ENCODE results near the gene FAM13A. TPM values are rescaled to one million over a fixed set of nuclear protein-coding genes. Genes with fewer than 3 reads are reported as not detected.
A peak's percentile ranks its signal among the peaks of the same experiment; 100 is the strongest.
"Not testable (repeated sequence)": the region's sequence is repeated elsewhere in the genome, so short reads cannot be mapped to it uniquely, and the experiment has no call there.

The FAM13A gene
- total RNA-seq, 2 experiments from 2014 or later, result 10.5 TPM

- Mint-ChIP-seq H3K4me1 (no peaks in the 10 kb centered on the region), H3K9me3 (no peaks in the 10 kb centered on the region), H3K27me3 (peaks cover 3% of the 10 kb centered on the region), H3K4me3 (no peak overlapping the region), H3K36me3 (no peaks in the 10 kb centered on the region), H3K27ac (no peak overlapping the region)
- DNase-seq, result no peak
- ATAC-seq (ENCODE audit: low read depth), result peak; percentile 88
- POLR2A ChIA-PET, result interaction anchor here (1.3 kb wide), 1 partner anchor 497 kb away, joined by 3 read pairs; no protein-coding TSS in a partner anchor
Observed at GRCh38 chr4:89024051-89024675, 32.8 kb downstream of the FAM13A start.

- no peak overlapping the region for H3K27ac Mint-ChIP-seq
- no peak for ATAC-seq (ENCODE audit: low read depth)
- H3K4me1 Mint-ChIP-seq, result no peaks in the 10 kb centered on the region
- no peaks in the 10 kb centered on the region for H3K9me3 Mint-ChIP-seq
- no peak overlapping the region for H3K4me3 Mint-ChIP-seq
- POLR2A ChIA-PET, result interaction anchor here (1.3 kb wide), 1 partner anchor 496 kb away, joined by 3 read pairs; no protein-coding TSS in a partner anchor
- no peaks in the 10 kb centered on the region for H3K27me3 Mint-ChIP-seq
- DNase-seq, result no peak
- no peaks in the 10 kb centered on the region for H3K36me3 Mint-ChIP-seq
Observed at GRCh38 chr4:89023140-89023539, 33.8 kb downstream of the FAM13A start.

DNA sequence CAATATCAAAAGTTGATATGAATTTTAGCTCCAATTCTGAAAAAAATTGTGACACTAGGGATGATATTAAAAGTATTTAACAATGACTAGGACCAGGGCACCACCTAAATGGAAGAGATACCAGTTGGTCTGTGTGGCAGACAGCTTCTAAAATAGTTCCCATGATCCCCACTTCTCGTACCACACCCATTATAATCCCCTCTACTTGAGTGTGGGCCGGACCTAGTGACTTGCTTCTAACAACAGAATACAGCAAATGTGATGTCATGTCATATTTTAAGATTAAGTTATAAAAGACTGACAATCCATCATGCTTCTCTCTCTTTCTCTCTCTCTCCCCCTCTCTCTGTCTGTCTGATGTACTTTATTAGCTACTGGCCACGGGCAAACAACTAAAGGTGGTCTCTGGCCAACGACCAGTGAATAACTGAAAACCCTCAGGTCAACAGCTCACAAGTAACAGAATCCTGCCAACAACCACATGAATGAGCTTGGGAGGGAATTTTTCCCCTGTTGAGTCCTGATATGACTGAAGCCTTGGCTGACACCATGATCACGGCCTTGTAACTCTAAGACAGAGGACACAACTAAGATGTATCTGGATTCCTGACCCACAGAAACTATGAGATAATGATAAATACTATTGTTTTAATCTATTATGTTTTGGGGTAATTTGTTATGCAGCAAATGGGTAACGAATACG, 34.4 kb downstream of the FAM13A start:
- Mint-ChIP-seq H3K4me1 (no peaks in the 10 kb centered on the region), H3K36me3 (no peaks in the 10 kb centered on the region), H3K9me3 (no peaks in the 10 kb centered on the region), H3K4me3 (no peak overlapping the region), H3K27ac (no peak overlapping the region), H3K27me3 (no peaks in the 10 kb centered on the region)
- POLR2A ChIA-PET, result interaction anchor here (0.6 kb wide), 1 partner anchor 165 kb away, joined by 4 read pairs; no protein-coding TSS in a partner anchor
- DNase-seq (no peak), ATAC-seq (ENCODE audit: low read depth) (no peak)

DNA sequence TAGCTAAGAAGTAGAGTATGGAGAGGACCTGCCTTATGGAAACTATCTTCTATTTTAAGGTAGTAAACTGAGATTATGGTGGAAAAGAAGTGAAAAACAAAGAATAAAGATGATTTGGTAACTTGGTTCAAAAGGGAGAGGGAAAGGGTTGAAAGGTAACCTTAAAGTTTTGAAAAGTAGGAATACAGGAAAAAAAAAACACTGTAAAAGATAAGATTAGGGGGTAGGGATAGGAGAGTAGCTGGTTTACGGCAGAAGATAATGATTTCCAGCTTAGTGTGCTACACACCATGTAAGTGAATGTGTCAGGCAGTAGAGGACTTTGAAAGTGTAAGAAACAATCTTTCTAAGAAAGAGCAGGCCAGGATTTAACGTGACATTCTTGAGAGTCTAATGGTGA, 35.3 kb downstream of the FAM13A start:
- ATAC-seq (ENCODE audit: low read depth) (no peak), DNase-seq (no peak)
- H3K4me3 Mint-ChIP-seq, result no peak overlapping the region
- no peaks in the 10 kb centered on the region for H3K27me3 Mint-ChIP-seq
- no peaks in the 10 kb centered on the region for H3K4me1 Mint-ChIP-seq
- H3K36me3 Mint-ChIP-seq, result no peaks in the 10 kb centered on the region
- no peaks in the 10 kb centered on the region for H3K9me3 Mint-ChIP-seq
- POLR2A ChIA-PET, result interaction anchor here (0.6 kb wide), 1 partner anchor 164 kb away, joined by 4 read pairs; no protein-coding TSS in a partner anchor
- no peak overlapping the region for H3K27ac Mint-ChIP-seq

DNA sequence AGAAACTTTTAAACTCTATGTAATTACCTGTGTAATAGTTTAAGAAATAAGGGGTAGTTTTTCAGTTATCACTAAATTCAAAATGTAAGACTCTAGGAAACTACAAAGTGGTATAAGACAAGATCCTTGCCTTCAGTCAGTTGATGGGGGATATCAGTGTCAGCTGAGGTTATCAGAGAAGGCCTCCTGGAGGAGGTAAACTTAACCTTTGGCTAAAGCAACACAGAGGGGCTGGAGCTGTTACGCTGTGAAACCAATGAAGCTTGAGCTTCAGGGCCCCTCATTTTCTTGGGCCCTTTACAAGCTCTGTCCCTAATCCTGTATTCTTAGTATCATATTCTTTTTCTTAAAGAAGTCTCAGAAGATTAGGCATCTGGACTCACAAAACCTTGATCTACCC, 35.9 kb downstream of the FAM13A start:
- DNase-seq, result no peak
- POLR2A ChIA-PET, result no interaction called here
- no peak overlapping the region for H3K27ac Mint-ChIP-seq
- no peaks in the 10 kb centered on the region for H3K4me1 Mint-ChIP-seq
- H3K27me3 Mint-ChIP-seq, result no peaks in the 10 kb centered on the region
- no peak for ATAC-seq (ENCODE audit: low read depth)
- H3K36me3 Mint-ChIP-seq, result no peaks in the 10 kb centered on the region
- H3K9me3 Mint-ChIP-seq, result no peaks in the 10 kb centered on the region
- H3K4me3 Mint-ChIP-seq, result no peak overlapping the region

- DNase-seq; ATAC-seq (ENCODE audit: low read depth); H3K27me3 Mint-ChIP-seq; H3K4me3 Mint-ChIP-seq; POLR2A ChIA-PET; H3K4me1 Mint-ChIP-seq; H3K9me3 Mint-ChIP-seq; H3K36me3 Mint-ChIP-seq; H3K27ac Mint-ChIP-seq: not testable (repeated sequence)
Observed at GRCh38 chr4:89014897-89015296, 42.1 kb downstream of the FAM13A start.

- POLR2A ChIA-PET, result no interaction called here
- Mint-ChIP-seq H3K27ac (no peak overlapping the region), H3K27me3 (peaks cover 2% of the 10 kb centered on the region), H3K9me3 (peaks cover 6% of the 10 kb centered on the region), H3K36me3 (peaks cover 2% of the 10 kb centered on the region), H3K4me1 (no peaks in the 10 kb centered on the region), H3K4me3 (no peak overlapping the region)
- ATAC-seq (ENCODE audit: low read depth) (no peak), DNase-seq (no peak)
Observed at GRCh38 chr4:89009761-89010369, 47.1 kb downstream of the FAM13A start.

DNA sequence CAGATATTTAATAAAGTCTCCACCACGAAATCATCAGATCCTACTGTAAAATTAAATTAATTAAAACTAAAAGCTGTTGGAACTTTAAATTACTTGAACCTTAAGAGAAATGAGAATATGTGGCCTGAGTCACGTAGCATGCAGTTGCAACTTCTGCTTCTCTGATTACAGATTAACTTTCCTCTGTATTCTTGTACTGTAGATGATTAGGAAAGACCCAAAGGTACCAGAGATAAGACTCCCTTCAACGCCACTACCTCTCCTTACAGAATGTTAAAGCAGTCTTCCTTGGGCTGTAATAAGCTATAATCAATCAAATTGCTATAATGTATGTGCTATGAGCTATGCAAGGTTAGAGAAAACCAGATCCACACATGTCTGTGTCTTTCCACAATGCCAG, 47.9 kb downstream of the FAM13A start:
- DNase-seq (no peak), ATAC-seq (ENCODE audit: low read depth) (no peak)
- Mint-ChIP-seq H3K36me3 (no peaks in the 10 kb centered on the region), H3K4me3 (no peak overlapping the region), H3K9me3 (peaks cover 2% of the 10 kb centered on the region), H3K27ac (no peak overlapping the region), H3K27me3 (peaks cover 2% of the 10 kb centered on the region), H3K4me1 (no peaks in the 10 kb centered on the region)
- POLR2A ChIA-PET, result no interaction called here

DNA sequence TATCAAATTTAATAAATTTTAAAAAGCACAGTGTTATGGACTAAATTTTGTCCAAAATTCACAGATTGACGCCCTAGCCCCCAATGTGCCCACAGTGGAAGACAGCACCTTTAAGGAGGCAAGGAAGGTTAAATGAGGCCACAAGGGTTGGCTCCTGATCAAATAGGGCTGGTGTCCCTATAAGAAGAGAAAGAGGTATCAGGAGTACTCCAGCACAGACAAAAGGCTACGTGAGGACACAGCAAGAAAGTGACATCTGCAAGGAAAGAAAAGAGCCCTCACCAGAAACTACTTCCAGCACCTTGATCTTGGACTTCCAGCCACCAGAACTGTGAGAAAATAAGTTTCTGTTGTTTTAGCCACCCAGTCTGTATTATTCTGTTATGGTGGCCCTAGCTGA, 48.8 kb downstream of the FAM13A start:
- POLR2A ChIA-PET, result no interaction called here
- no peak overlapping the region for H3K4me3 Mint-ChIP-seq
- H3K4me1 Mint-ChIP-seq, result no peaks in the 10 kb centered on the region
- no peaks in the 10 kb centered on the region for H3K36me3 Mint-ChIP-seq
- H3K27ac Mint-ChIP-seq, result no peak overlapping the region
- ATAC-seq (ENCODE audit: low read depth) (no peak), DNase-seq (no peak)
- peaks cover 2% of the 10 kb centered on the region for H3K27me3 Mint-ChIP-seq
- peaks cover 2% of the 10 kb centered on the region for H3K9me3 Mint-ChIP-seq

DNA sequence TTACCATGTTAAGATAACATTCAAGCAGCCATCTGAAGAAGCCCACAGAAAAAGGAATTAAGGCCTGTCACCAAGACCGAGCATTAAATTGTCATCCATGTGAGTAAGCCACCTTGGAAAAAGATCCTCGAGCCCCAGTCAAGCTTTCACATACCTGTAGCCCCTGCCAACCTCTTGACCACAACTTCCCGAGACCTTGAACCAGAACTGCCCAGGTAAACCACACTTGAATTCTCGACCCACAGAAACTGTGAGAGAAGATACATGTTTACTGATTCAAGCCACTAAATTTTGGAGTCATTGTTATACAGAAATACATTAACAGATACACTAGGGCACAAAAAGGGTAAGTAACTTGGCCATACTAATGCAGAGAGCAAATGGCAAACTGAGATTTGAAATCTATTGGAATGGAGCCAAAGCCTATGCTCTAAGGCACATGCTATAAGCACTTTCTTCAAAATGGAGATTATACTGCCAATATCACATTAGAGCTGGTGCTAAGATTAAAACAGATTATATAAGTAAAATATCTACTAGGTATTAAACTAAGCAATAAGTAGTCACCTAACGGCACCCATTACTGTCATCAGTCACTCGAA, 49.5 kb downstream of the FAM13A start:
- ATAC-seq (ENCODE audit: low read depth), result no peak
- no peak overlapping the region for H3K4me3 Mint-ChIP-seq
- POLR2A ChIA-PET, result no interaction called here
- H3K9me3 Mint-ChIP-seq, result peaks cover 2% of the 10 kb centered on the region
- H3K27ac Mint-ChIP-seq, result no peak overlapping the region
- DNase-seq, result no peak
- peaks cover 2% of the 10 kb centered on the region for H3K27me3 Mint-ChIP-seq
- H3K4me1 Mint-ChIP-seq, result no peaks in the 10 kb centered on the region
- no peaks in the 10 kb centered on the region for H3K36me3 Mint-ChIP-seq

DNA sequence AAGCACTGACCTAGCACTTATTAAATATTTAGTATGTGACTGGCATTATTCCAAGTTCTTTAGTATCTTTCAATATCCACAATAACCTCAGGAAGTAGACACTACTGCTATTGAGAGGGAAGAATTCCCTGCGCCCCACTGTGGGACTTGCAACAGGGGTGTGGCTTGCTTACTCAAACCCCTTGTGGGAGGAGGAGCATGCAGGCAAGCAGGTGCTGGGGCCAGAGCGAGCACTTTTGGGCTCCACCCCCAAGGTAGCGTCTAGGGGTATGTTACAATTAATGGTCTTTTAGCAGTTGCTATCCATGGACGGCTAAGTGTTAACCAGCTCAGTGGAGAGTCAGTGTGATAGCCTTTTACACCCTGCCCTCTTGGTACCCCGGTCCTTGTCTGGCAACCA, 50.7 kb downstream of the FAM13A start:
- Mint-ChIP-seq H3K36me3 (no peaks in the 10 kb centered on the region), H3K27me3 (peaks cover 2% of the 10 kb centered on the region), H3K4me3 (no peak overlapping the region), H3K4me1 (no peaks in the 10 kb centered on the region), H3K9me3 (peaks cover 2% of the 10 kb centered on the region), H3K27ac (no peak overlapping the region)
- POLR2A ChIA-PET, result no interaction called here
- no peak for ATAC-seq (ENCODE audit: low read depth)
- no peak for DNase-seq

GRCh38 chr4:89005066-89005465, 51.9 kb downstream of the FAM13A start:
- DNase-seq, POLR2A ChIA-PET: not testable (repeated sequence)

DNA sequence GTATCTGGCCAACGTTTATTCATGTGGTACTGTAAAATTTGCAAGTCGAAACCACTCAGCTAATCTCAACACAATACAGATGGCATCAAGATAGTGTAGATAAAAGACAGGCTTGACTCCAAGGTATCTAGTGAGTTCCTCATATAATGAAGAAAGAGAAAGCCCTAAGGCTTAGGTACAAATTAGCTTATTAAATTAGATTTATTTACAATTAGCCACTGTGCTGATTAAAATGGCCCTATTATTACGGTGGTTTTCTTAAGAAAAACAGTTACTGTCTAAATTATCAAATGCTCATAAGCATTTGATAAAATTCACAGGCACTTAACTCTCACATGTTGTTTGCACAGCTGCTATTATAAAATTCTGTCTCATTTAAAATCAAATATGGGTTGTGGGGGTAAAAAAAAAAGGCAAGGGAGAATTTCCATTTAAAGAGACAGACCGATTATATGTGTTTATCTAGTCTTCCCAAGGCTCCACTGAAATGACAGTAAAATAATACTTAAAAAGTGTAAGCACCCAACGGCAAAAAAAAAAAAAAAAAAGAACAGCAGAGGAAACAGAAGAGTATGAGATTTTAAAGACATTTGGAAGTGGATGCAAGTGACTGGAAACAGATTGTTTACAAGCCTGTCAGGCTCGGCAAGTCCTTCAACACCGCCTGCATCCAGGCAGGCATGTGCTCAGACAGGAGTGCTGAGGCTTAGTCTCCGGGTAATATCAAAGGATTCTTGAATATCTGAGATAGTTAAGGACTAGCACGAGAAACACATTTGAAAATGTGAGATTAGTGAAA, 55.1 kb downstream of the FAM13A start:
- H3K4me3 Mint-ChIP-seq, result no peak overlapping the region
- H3K36me3 Mint-ChIP-seq, result no peaks in the 10 kb centered on the region
- no peak for ATAC-seq (ENCODE audit: low read depth)
- POLR2A ChIA-PET, result no interaction called here
- no peak for DNase-seq
- H3K9me3 Mint-ChIP-seq, result peaks cover 2% of the 10 kb centered on the region
- H3K27ac Mint-ChIP-seq, result no peak overlapping the region
- H3K27me3 Mint-ChIP-seq, result no peaks in the 10 kb centered on the region
- no peaks in the 10 kb centered on the region for H3K4me1 Mint-ChIP-seq

More at GRCh38 chr4:89005066-89005465, 51.9 kb downstream of the FAM13A start:
- H3K4me1 Mint-ChIP-seq; H3K9me3 Mint-ChIP-seq; H3K36me3 Mint-ChIP-seq; H3K27ac Mint-ChIP-seq; H3K27me3 Mint-ChIP-seq; H3K4me3 Mint-ChIP-seq; ATAC-seq (ENCODE audit: low read depth): not testable (repeated sequence)

Measured in activated naive CD8-positive, alpha-beta T cell treated with anti-CD3 and anti-CD28 coated beads, Interleukin-2, amount 10 ng/mL, durations not matched to agents 7 days and 5 days (primary cell).